Central memory CD8-positive, alpha-beta T cell (primary cell): ENCODE data around the gene DSCAM.

Source experiments
- ATAC-seq: fragments of 150-1000 bp; cut with Tn5 transposase; replicated peaks from 2 replicates; pipeline ENCODE4 v1.10.0; 2022; ENCODE audit warnings: mild to moderate bottlenecking, moderate FRiP score, moderate number of reproducible peaks; ENCODE audit not compliant: poor library complexity, severe bottlenecking; ENCODE audit errors: extremely low read depth
- DNase-seq, 2 donors: peaks; one replicate each; pipeline ENCODE4 v3.0.0; 2021; ENCODE audit warnings: low spot score in 2 of 2
- H3K27ac Mint-ChIP-seq: one replicate; pipeline ENCODE4 v1.8.0; 2022; ENCODE audit warnings: low read depth, mild to moderate bottlenecking, moderate library complexity, mixed read lengths
- H3K27me3 Mint-ChIP-seq: one replicate; pipeline ENCODE4 v1.8.0; 2022; ENCODE audit warnings: mixed read lengths
- H3K36me3 Mint-ChIP-seq: one replicate; pipeline ENCODE4 v1.8.0; 2022; ENCODE audit warnings: mild to moderate bottlenecking, moderate library complexity, mixed read lengths; ENCODE audit not compliant: insufficient read depth
- H3K4me1 Mint-ChIP-seq: one replicate; pipeline ENCODE4 v1.8.0; 2022; ENCODE audit warnings: mixed read lengths
- H3K4me3 Mint-ChIP-seq: one replicate; pipeline ENCODE4 v1.8.0; 2022; ENCODE audit warnings: mild to moderate bottlenecking, moderate library complexity, mixed read lengths
- H3K9me3 Mint-ChIP-seq: one replicate; pipeline ENCODE4 v1.8.0; 2022; ENCODE audit warnings: mixed read lengths

Gene DSCAM

GRCh38 chr21:40254540-40255465, 592.2 kb downstream of the DSCAM start:
- Mint-ChIP-seq H3K4me3 (no peak overlapping the region), H3K4me1 (no peaks in the 10 kb centered on the region), H3K27ac (no peak overlapping the region), H3K27me3 (no peaks in the 10 kb centered on the region), H3K9me3 (peaks cover 28% of the 10 kb centered on the region), H3K36me3 (no peaks in the 10 kb centered on the region)
- no peak for ATAC-seq
- no peak for DNase-seq

- Mint-ChIP-seq H3K27ac (no peak overlapping the region), H3K4me1 (no peaks in the 10 kb centered on the region), H3K4me3 (no peak overlapping the region), H3K9me3 (peaks cover 41% of the 10 kb centered on the region), H3K36me3 (no peaks in the 10 kb centered on the region), H3K27me3 (no peaks in the 10 kb centered on the region)
- DNase-seq: no peak
- ATAC-seq: no peak
Measured at GRCh38 chr21:40253112-40253511, 593.8 kb downstream of the DSCAM start.

- no peak for ATAC-seq
- Mint-ChIP-seq H3K9me3 (peaks cover 41% of the 10 kb centered on the region), H3K27ac (no peak overlapping the region), H3K27me3 (no peaks in the 10 kb centered on the region), H3K4me3 (no peak overlapping the region), H3K4me1 (no peaks in the 10 kb centered on the region), H3K36me3 (peaks cover 2% of the 10 kb centered on the region)
- DNase-seq: no peak
Measured at GRCh38 chr21:40250514-40251294, 596.3 kb downstream of the DSCAM start.

GRCh38 chr21:40244981-40245380, 602.0 kb downstream of the DSCAM start:
- Mint-ChIP-seq H3K27ac (no peak overlapping the region), H3K4me3 (no peak overlapping the region), H3K27me3 (no peaks in the 10 kb centered on the region), H3K9me3 (peaks cover 32% of the 10 kb centered on the region), H3K36me3 (peaks cover 2% of the 10 kb centered on the region), H3K4me1 (no peaks in the 10 kb centered on the region)
- no peak for DNase-seq
- no peak for ATAC-seq

GRCh38 chr21:40243685-40244084, 603.3 kb downstream of the DSCAM start:
- H3K9me3 Mint-ChIP-seq: peaks cover 26% of the 10 kb centered on the region
- peaks cover 2% of the 10 kb centered on the region for H3K36me3 Mint-ChIP-seq
- no peak overlapping the region for H3K27ac Mint-ChIP-seq
- H3K4me1 Mint-ChIP-seq: no peaks in the 10 kb centered on the region
- no peaks in the 10 kb centered on the region for H3K27me3 Mint-ChIP-seq
- H3K4me3 Mint-ChIP-seq: no peak overlapping the region
- ATAC-seq (no peak), DNase-seq (no peak)

- DNase-seq: no peak
- Mint-ChIP-seq H3K4me1 (no peaks in the 10 kb centered on the region), H3K27ac (no peak overlapping the region), H3K4me3 (no peak overlapping the region), H3K27me3 (no peaks in the 10 kb centered on the region), H3K36me3 (peaks cover 2% of the 10 kb centered on the region), H3K9me3 (peaks cover 20% of the 10 kb centered on the region)
- no peak for ATAC-seq
Measured at GRCh38 chr21:40242586-40243265, 604.2 kb downstream of the DSCAM start.

GRCh38 chr21:40235528-40235927, 611.4 kb downstream of the DSCAM start:
- Mint-ChIP-seq H3K36me3 (no peaks in the 10 kb centered on the region), H3K4me3 (no peak overlapping the region), H3K9me3 (peaks cover 13% of the 10 kb centered on the region), H3K4me1 (no peaks in the 10 kb centered on the region), H3K27ac (no peak overlapping the region), H3K27me3 (no peaks in the 10 kb centered on the region)
- DNase-seq: no peak
- no peak for ATAC-seq

GRCh38 chr21:40231979-40232378, 615.0 kb downstream of the DSCAM start:
- H3K9me3 Mint-ChIP-seq: peaks cover 6% of the 10 kb centered on the region
- ATAC-seq (no peak), DNase-seq (no peak)
- H3K36me3 Mint-ChIP-seq: no peaks in the 10 kb centered on the region
- H3K4me3 Mint-ChIP-seq: no peak overlapping the region
- no peaks in the 10 kb centered on the region for H3K4me1 Mint-ChIP-seq
- no peaks in the 10 kb centered on the region for H3K27me3 Mint-ChIP-seq
- H3K27ac Mint-ChIP-seq: no peak overlapping the region

GRCh38 chr21:40227096-40227495, 619.9 kb downstream of the DSCAM start:
- no peak for DNase-seq
- Mint-ChIP-seq H3K4me1 (no peaks in the 10 kb centered on the region), H3K36me3 (no peaks in the 10 kb centered on the region), H3K9me3 (peaks cover 5% of the 10 kb centered on the region), H3K27ac (no peak overlapping the region), H3K27me3 (no peaks in the 10 kb centered on the region), H3K4me3 (no peak overlapping the region)
- ATAC-seq: no peak

- ATAC-seq: no peak
- no peak overlapping the region for H3K27ac Mint-ChIP-seq
- H3K4me3 Mint-ChIP-seq: no peak overlapping the region
- H3K36me3 Mint-ChIP-seq: no peaks in the 10 kb centered on the region
- no peak for DNase-seq
- H3K4me1 Mint-ChIP-seq: no peaks in the 10 kb centered on the region
- peaks cover 1% of the 10 kb centered on the region for H3K9me3 Mint-ChIP-seq
- no peaks in the 10 kb centered on the region for H3K27me3 Mint-ChIP-seq
Measured at GRCh38 chr21:40215941-40216340, 631.0 kb downstream of the DSCAM start.

- H3K27me3 Mint-ChIP-seq: no peaks in the 10 kb centered on the region
- H3K4me1 Mint-ChIP-seq: no peaks in the 10 kb centered on the region
- no peak overlapping the region for H3K4me3 Mint-ChIP-seq
- no peak overlapping the region for H3K27ac Mint-ChIP-seq
- peaks cover 13% of the 10 kb centered on the region for H3K9me3 Mint-ChIP-seq
- H3K36me3 Mint-ChIP-seq: no peaks in the 10 kb centered on the region
- DNase-seq (no peak), ATAC-seq (no peak)
Measured at GRCh38 chr21:40210251-40210650, 636.7 kb downstream of the DSCAM start.

- Mint-ChIP-seq H3K4me1 (no peaks in the 10 kb centered on the region), H3K36me3 (no peaks in the 10 kb centered on the region), H3K9me3 (peaks cover 13% of the 10 kb centered on the region), H3K27ac (no peak overlapping the region), H3K27me3 (no peaks in the 10 kb centered on the region), H3K4me3 (no peak overlapping the region)
- DNase-seq (no peak), ATAC-seq (no peak)
Measured at GRCh38 chr21:40208948-40209345, 638.0 kb downstream of the DSCAM start.
